ENCODE results near the gene MLLT3.

MLLT3 gene

GRCh38 chr9:20569525-20569924, 52.8 kb downstream of the MLLT3 start:
- Histone ChIP-seq H3K9me3 (ENCODE audit: control insufficient read depth, insufficient read depth, low read length) (no peaks in the 10 kb centered on the region), H3K36me3 (ENCODE audit: insufficient read depth, low read length) (no peaks in the 10 kb centered on the region; the same call in 1 of the 2 replicates), H3K9ac (ENCODE audit: low read depth, low read length) (no peak overlapping the region), H3K4me1 (ENCODE audit: insufficient read depth, low read length) (no peaks in the 10 kb centered on the region)

GRCh38 chr9:20568400-20568799, 53.9 kb downstream of the MLLT3 start:
- Histone ChIP-seq H3K9ac (ENCODE audit: low read depth, low read length) (no peak overlapping the region), H3K9me3 (ENCODE audit: control insufficient read depth, insufficient read depth, low read length) (no peaks in the 10 kb centered on the region), H3K36me3 (ENCODE audit: insufficient read depth, low read length) (no peaks in the 10 kb centered on the region; the same call in 1 of the 2 replicates), H3K4me1 (ENCODE audit: insufficient read depth, low read length) (no peaks in the 10 kb centered on the region)

GRCh38 chr9:20566401-20566800, 55.9 kb downstream of the MLLT3 start:
- H3K9me3 ChIP-seq (ENCODE audit: control insufficient read depth, insufficient read depth, low read length), result no peaks in the 10 kb centered on the region
- H3K36me3 ChIP-seq (ENCODE audit: insufficient read depth, low read length), result no peaks in the 10 kb centered on the region; the same call in 1 of the 2 replicates
- no peaks in the 10 kb centered on the region for H3K4me1 ChIP-seq (ENCODE audit: insufficient read depth, low read length)
- no peak overlapping the region for H3K9ac ChIP-seq (ENCODE audit: low read depth, low read length)

- Histone ChIP-seq H3K36me3 (ENCODE audit: insufficient read depth, low read length) (no peaks in the 10 kb centered on the region; the same call in 1 of the 2 replicates), H3K9ac (ENCODE audit: low read depth, low read length) (no peak overlapping the region), H3K4me1 (ENCODE audit: insufficient read depth, low read length) (no peaks in the 10 kb centered on the region), H3K9me3 (ENCODE audit: control insufficient read depth, insufficient read depth, low read length) (no peaks in the 10 kb centered on the region)
Measured at GRCh38 chr9:20564650-20565049, 57.6 kb downstream of the MLLT3 start.

- Histone ChIP-seq H3K36me3 (ENCODE audit: insufficient read depth, low read length) (no peaks in the 10 kb centered on the region; the same call in 1 of the 2 replicates), H3K9me3 (ENCODE audit: control insufficient read depth, insufficient read depth, low read length) (no peaks in the 10 kb centered on the region), H3K4me1 (ENCODE audit: insufficient read depth, low read length) (peaks cover 3% of the 10 kb centered on the region), H3K9ac (ENCODE audit: low read depth, low read length) (no peak overlapping the region)
Measured at GRCh38 chr9:20563917-20564316, 58.4 kb downstream of the MLLT3 start.

GRCh38 chr9:20562051-20562450, 60.2 kb downstream of the MLLT3 start:
- Histone ChIP-seq H3K4me1 (ENCODE audit: insufficient read depth, low read length) (peaks cover 9% of the 10 kb centered on the region), H3K36me3 (ENCODE audit: insufficient read depth, low read length) (no peaks in the 10 kb centered on the region), H3K9ac (ENCODE audit: low read depth, low read length) (no peak overlapping the region), H3K9me3 (ENCODE audit: control insufficient read depth, insufficient read depth, low read length) (no peaks in the 10 kb centered on the region)

GRCh38 chr9:20561531-20561930, 60.8 kb downstream of the MLLT3 start:
- no peak overlapping the region for H3K9ac ChIP-seq (ENCODE audit: low read depth, low read length)
- peaks cover 9% of the 10 kb centered on the region for H3K4me1 ChIP-seq (ENCODE audit: insufficient read depth, low read length)
- H3K36me3 ChIP-seq (ENCODE audit: insufficient read depth, low read length), result no peaks in the 10 kb centered on the region
- no peaks in the 10 kb centered on the region for H3K9me3 ChIP-seq (ENCODE audit: control insufficient read depth, insufficient read depth, low read length)

- Histone ChIP-seq H3K9ac (ENCODE audit: low read depth, low read length) (no peak overlapping the region), H3K36me3 (ENCODE audit: insufficient read depth, low read length) (no peaks in the 10 kb centered on the region), H3K4me1 (ENCODE audit: insufficient read depth, low read length) (peaks cover 9% of the 10 kb centered on the region), H3K9me3 (ENCODE audit: control insufficient read depth, insufficient read depth, low read length) (no peaks in the 10 kb centered on the region)
Measured at GRCh38 chr9:20559231-20559890, 62.9 kb downstream of the MLLT3 start.

- H3K9me3 ChIP-seq (ENCODE audit: control insufficient read depth, insufficient read depth, low read length), result no peaks in the 10 kb centered on the region
- no peak overlapping the region for H3K9ac ChIP-seq (ENCODE audit: low read depth, low read length)
- peaks cover 9% of the 10 kb centered on the region for H3K4me1 ChIP-seq (ENCODE audit: insufficient read depth, low read length)
- no peaks in the 10 kb centered on the region for H3K36me3 ChIP-seq (ENCODE audit: insufficient read depth, low read length)
Measured at GRCh38 chr9:20558566-20559016, 63.7 kb downstream of the MLLT3 start.

- peaks cover 13% of the 10 kb centered on the region for H3K4me1 ChIP-seq (ENCODE audit: insufficient read depth, low read length)
Measured at GRCh38 chr9:20557890-20558565, 64.3 kb downstream of the MLLT3 start.

GRCh38 chr9:20557285-20557684, 65.0 kb downstream of the MLLT3 start:
- H3K36me3 ChIP-seq (ENCODE audit: insufficient read depth, low read length), result no peaks in the 10 kb centered on the region
- no peak overlapping the region for H3K9ac ChIP-seq (ENCODE audit: low read depth, low read length)
- H3K4me1 ChIP-seq (ENCODE audit: insufficient read depth, low read length), result peaks cover 13% of the 10 kb centered on the region
- H3K9me3 ChIP-seq (ENCODE audit: control insufficient read depth, insufficient read depth, low read length), result no peaks in the 10 kb centered on the region

More at GRCh38 chr9:20557890-20558565, 64.3 kb downstream of the MLLT3 start:
- Histone ChIP-seq H3K9me3 (ENCODE audit: control insufficient read depth, insufficient read depth, low read length) (no peaks in the 10 kb centered on the region), H3K36me3 (ENCODE audit: insufficient read depth, low read length) (no peaks in the 10 kb centered on the region), H3K9ac (ENCODE audit: low read depth, low read length) (no peak overlapping the region)

GRCh38 chr9:20553558-20554149, 68.6 kb downstream of the MLLT3 start:
- no peaks in the 10 kb centered on the region for H3K36me3 ChIP-seq (ENCODE audit: insufficient read depth, low read length)
- H3K9me3 ChIP-seq (ENCODE audit: control insufficient read depth, insufficient read depth, low read length), result no peaks in the 10 kb centered on the region
- no peak overlapping the region for H3K9ac ChIP-seq (ENCODE audit: low read depth, low read length)
- H3K4me1 ChIP-seq (ENCODE audit: insufficient read depth, low read length), result peaks cover 8% of the 10 kb centered on the region

GRCh38 chr9:20552874-20553557, 69.3 kb downstream of the MLLT3 start:
- H3K9ac ChIP-seq (ENCODE audit: low read depth, low read length), result no peak overlapping the region
- H3K4me1 ChIP-seq (ENCODE audit: insufficient read depth, low read length), result peaks cover 4% of the 10 kb centered on the region

GRCh38 chr9:20551835-20552234, 70.5 kb downstream of the MLLT3 start:
- H3K36me3 ChIP-seq (ENCODE audit: insufficient read depth, low read length), result no peaks in the 10 kb centered on the region
- no peaks in the 10 kb centered on the region for H3K9me3 ChIP-seq (ENCODE audit: control insufficient read depth, insufficient read depth, low read length)
- H3K9ac ChIP-seq (ENCODE audit: low read depth, low read length), result no peak overlapping the region
- H3K4me1 ChIP-seq (ENCODE audit: insufficient read depth, low read length), result peaks cover 4% of the 10 kb centered on the region

More at GRCh38 chr9:20552874-20553557, 69.3 kb downstream of the MLLT3 start:
- Histone ChIP-seq H3K9me3 (ENCODE audit: control insufficient read depth, insufficient read depth, low read length) (no peaks in the 10 kb centered on the region), H3K36me3 (ENCODE audit: insufficient read depth, low read length) (no peaks in the 10 kb centered on the region)

All from ES-I3 (cell line).